ENCODE results near the gene XRCC3.

The XRCC3 gene

GRCh38 chr14:103728141-103728540 lies 12.9 kb upstream of the XRCC3 start:
- no peak for TF ChIP-seq FOXA1 (IDR thresholded peaks at IDR 0.05)
- no peak for TF ChIP-seq ARNT (IDR thresholded peaks at IDR 0.05)
- TF ChIP-seq FOXK2 (IDR thresholded peaks at IDR 0.05), result no peak
- no peak for TF ChIP-seq SUZ12 (IDR thresholded peaks at IDR 0.05)
- TF ChIP-seq HDGF (IDR thresholded peaks at IDR 0.05; ENCODE audit: borderline replicate concordance), result no peak
- no peak for TF ChIP-seq ZNF384 (IDR thresholded peaks at IDR 0.05)
- no peak for DNase-seq (ENCODE audit: extremely low spot score)
- ChIA-PET CTCF (interaction anchor here (1.3 kb wide), 1 partner anchor 209 kb away, joined by 3 read pairs; no protein-coding TSS in a partner anchor), POLR2A (no interaction called here)

GRCh38 chr14:103727313-103727980 lies 12.2 kb upstream of the XRCC3 start:
- TF ChIP-seq PKNOX1 (IDR thresholded peaks at IDR 0.05) (no peak), FOXK2 (IDR thresholded peaks at IDR 0.05) (no peak)
- DNase-seq (ENCODE audit: extremely low spot score), result no peak
- ChIA-PET POLR2A (no interaction called here), CTCF (interaction anchor here (1.3 kb wide), 1 partner anchor 209 kb away, joined by 3 read pairs; no protein-coding TSS in a partner anchor)

DNA sequence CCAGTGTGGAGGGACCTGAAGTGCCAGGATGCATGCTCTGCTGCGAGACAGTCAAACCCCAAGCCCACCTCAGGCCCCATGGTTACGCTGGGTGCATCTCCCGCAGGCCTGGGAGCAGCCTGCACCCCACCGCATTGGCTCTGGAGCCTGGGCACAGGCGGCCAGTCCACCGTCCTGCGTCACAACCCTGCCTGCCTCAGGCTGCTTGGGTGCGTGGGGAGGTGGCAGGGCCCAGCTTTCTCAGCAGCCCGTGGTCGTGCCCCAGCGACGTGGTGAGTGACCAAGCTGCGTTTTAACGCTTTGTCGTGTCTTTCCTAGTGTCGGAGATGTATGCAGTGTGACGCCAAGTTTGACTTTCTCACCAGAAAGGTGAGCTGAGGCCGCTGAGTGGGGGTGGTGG lies 11.2 kb upstream of the XRCC3 start:
- TF ChIP-seq LEF1 (IDR thresholded peaks at IDR 0.05; ENCODE audit: borderline replicate concordance), result no peak
- no peak for TF ChIP-seq BHLHE40 (IDR thresholded peaks at IDR 0.05; ENCODE audit: borderline replicate concordance)
- TF ChIP-seq FOXM1 (IDR thresholded peaks at IDR 0.05; ENCODE audit: borderline replicate concordance), result no peak
- ChIA-PET CTCF (no interaction called here), POLR2A (interaction anchor here (0.6 kb wide), 1 partner anchor 11 kb away, joined by 4 read pairs; the partner anchor contains the start of genes XRCC3 and ZFYVE21)
- DNase-seq (ENCODE audit: extremely low spot score), result no peak

DNA sequence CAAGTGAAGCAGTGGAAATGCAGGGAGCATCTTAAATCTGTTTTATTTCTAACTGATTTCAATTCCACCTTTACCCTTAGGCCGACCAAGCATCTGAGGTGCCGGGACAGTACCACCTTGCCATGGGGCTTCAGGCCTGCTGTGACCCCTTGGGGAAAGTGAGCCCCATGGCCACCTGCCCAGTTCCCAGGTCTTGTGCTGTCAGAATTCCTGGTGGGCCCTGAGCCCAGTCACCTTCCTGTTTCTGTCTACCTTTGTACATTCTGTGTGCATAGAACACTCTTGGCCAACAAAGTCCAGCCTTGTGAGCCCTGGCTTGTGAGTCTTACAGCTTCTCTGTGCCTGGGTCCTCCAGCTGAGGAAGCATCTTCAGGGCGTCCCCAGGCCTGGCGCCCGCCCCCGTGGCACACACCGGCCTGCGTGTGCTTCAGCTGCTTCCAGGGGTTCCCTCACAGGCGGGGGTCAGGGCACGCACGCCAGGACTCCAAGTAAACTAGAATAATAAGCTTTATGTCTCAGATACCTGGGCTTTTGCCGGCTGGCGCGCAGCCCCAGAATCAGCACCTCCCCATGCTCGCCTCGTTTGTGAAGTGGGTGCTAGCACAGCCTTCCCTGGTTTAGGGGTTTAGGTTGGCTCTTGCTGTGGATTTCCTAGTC lies 10.6 kb upstream of the XRCC3 start:
- no peak for DNase-seq (ENCODE audit: extremely low spot score)
- TF ChIP-seq FOXK2 (IDR thresholded peaks at IDR 0.05) (no peak), HDGF (IDR thresholded peaks at IDR 0.05; ENCODE audit: borderline replicate concordance) (no peak), ELF4 (IDR thresholded peaks at IDR 0.05) (no peak), BHLHE40 (IDR thresholded peaks at IDR 0.05; ENCODE audit: borderline replicate concordance) (no peak), FOXM1 (IDR thresholded peaks at IDR 0.05; ENCODE audit: borderline replicate concordance) (no peak), NFRKB (IDR thresholded peaks at IDR 0.05) (no peak), LEF1 (IDR thresholded peaks at IDR 0.05; ENCODE audit: borderline replicate concordance) (no peak), L3MBTL2 (conservative IDR thresholded peaks at IDR 0.05) (no peak), ZNF384 (IDR thresholded peaks at IDR 0.05) (no peak), PKNOX1 (IDR thresholded peaks at IDR 0.05) (no peak), ARNT (IDR thresholded peaks at IDR 0.05) (no peak), SUZ12 (IDR thresholded peaks at IDR 0.05) (no peak), FOXA1 (IDR thresholded peaks at IDR 0.05) (no peak)
- ChIA-PET CTCF (interaction anchor here (0.7 kb wide), 1 partner anchor 33 kb away, joined by 3 read pairs; no protein-coding TSS in a partner anchor), POLR2A (interaction anchor here (0.6 to 1.3 kb wide), 1 partner anchor 10 kb away, joined by 4 read pairs; the partner anchor contains the start of genes XRCC3 and ZFYVE21)

GRCh38 chr14:103725001-103725682 lies 9.9 kb upstream of the XRCC3 start:
- no peak for DNase-seq (ENCODE audit: extremely low spot score)
- POLR2A ChIA-PET, result interaction anchor here (1.3 kb wide), 1 partner anchor 10 kb away, joined by 4 read pairs; the partner anchor contains the start of genes XRCC3 and ZFYVE21
- CTCF ChIA-PET, result interaction anchor here (0.7 kb wide), 1 partner anchor 33 kb away, joined by 3 read pairs; no protein-coding TSS in a partner anchor
- no peak for TF ChIP-seq LEF1 (IDR thresholded peaks at IDR 0.05; ENCODE audit: borderline replicate concordance)
- TF ChIP-seq L3MBTL2 (conservative IDR thresholded peaks at IDR 0.05), result no peak
- no peak for TF ChIP-seq TARDBP (IDR thresholded peaks at IDR 0.05)
- no peak for TF ChIP-seq FOXM1 (IDR thresholded peaks at IDR 0.05; ENCODE audit: borderline replicate concordance)
- TF ChIP-seq SP1 (IDR thresholded peaks at IDR 0.05), result no peak
- TF ChIP-seq ZNF384 (IDR thresholded peaks at IDR 0.05), result no peak
- TF ChIP-seq ARNT (IDR thresholded peaks at IDR 0.05), result no peak
- no peak for TF ChIP-seq FOXK2 (IDR thresholded peaks at IDR 0.05)
- TF ChIP-seq CTBP1 (IDR thresholded peaks at IDR 0.05; ENCODE audit: borderline replicate concordance), result no peak
- no peak for TF ChIP-seq ELF4 (IDR thresholded peaks at IDR 0.05)
- no peak for TF ChIP-seq BHLHE40 (IDR thresholded peaks at IDR 0.05; ENCODE audit: borderline replicate concordance)

GRCh38 chr14:103724116-103724515 lies 8.9 kb upstream of the XRCC3 start:
- ChIA-PET POLR2A (interaction anchor here (1.3 kb wide), 1 partner anchor 9 kb away, joined by 4 read pairs; the partner anchor contains the start of genes XRCC3 and ZFYVE21), CTCF (no interaction called here)
- no peak for DNase-seq (ENCODE audit: extremely low spot score)
- TF ChIP-seq NFRKB (IDR thresholded peaks at IDR 0.05) (no peak), ZNF384 (IDR thresholded peaks at IDR 0.05) (no peak), ARNT (IDR thresholded peaks at IDR 0.05) (no peak), ELF4 (IDR thresholded peaks at IDR 0.05) (no peak), SP1 (IDR thresholded peaks at IDR 0.05) (no peak), LEF1 (IDR thresholded peaks at IDR 0.05; ENCODE audit: borderline replicate concordance) (no peak), HDGF (IDR thresholded peaks at IDR 0.05; ENCODE audit: borderline replicate concordance) (no peak), PKNOX1 (IDR thresholded peaks at IDR 0.05) (no peak), CTBP1 (IDR thresholded peaks at IDR 0.05; ENCODE audit: borderline replicate concordance) (no peak), FOXK2 (IDR thresholded peaks at IDR 0.05) (no peak), FOXM1 (IDR thresholded peaks at IDR 0.05; ENCODE audit: borderline replicate concordance) (no peak), FOXA1 (IDR thresholded peaks at IDR 0.05) (no peak), BHLHE40 (IDR thresholded peaks at IDR 0.05; ENCODE audit: borderline replicate concordance) (no peak), SUZ12 (IDR thresholded peaks at IDR 0.05) (no peak), L3MBTL2 (conservative IDR thresholded peaks at IDR 0.05) (no peak), TARDBP (IDR thresholded peaks at IDR 0.05) (no peak)
